GM18519 (cell line): ENCODE measurements around the gene PARVG.

Experiments used
- ATAC-seq: cut with Tn5 transposase; IDR thresholded peaks from one replicate; pipeline ENCODE4 v1.9.1; 2021; ENCODE audit warnings: mild to moderate bottlenecking, moderate library complexity; ENCODE audit not compliant: unreplicated experiment, low FRiP score

The PARVG gene

DNA sequence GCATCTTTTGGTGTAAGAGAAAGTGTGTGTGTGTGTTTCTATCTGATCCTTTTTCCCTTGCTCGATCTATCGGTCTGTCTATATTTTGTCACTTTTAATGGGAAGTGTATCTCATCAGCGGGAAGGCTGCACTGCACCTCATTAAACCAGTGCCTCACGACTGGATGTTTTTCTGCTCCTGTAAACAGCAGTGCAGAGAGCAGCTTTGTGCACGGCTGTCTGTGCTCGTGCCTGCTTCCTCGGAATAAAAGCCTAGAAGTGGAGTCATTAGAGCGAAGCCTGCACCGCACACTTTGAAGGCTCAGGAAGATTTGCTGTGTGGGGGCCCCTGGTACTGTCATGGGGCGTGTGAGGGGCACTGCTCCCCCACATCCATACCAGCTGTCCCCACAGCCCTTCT, 27.0 kb upstream of the PARVG start:
- no peak for ATAC-seq

DNA sequence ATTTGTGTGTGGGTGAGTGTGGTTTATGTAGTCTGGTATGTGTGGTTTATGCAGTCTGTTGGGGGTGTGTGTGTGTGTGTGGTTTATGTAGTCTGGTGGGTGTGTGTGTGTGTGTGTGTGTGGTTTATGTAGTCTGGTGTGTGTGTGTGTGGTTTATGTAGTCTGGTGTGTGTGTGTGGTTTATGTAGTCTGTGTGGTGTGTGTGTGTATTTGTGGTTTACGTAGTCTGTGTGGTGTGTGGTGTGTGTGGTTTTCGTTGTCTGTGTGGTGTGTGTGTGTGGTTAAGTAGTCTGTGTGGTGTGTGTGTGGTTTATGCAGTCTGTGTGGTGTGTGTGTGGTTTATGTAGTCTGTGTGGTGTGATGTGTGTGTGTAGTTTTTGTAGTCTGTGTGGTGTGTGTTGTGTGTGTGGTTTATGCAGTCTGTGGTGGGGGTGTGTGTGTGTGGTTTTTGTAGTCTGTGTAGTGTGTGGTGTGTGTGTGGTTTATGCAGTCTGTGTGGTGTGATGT, 26.2 kb upstream of the PARVG start:
- ATAC-seq: no peak

DNA sequence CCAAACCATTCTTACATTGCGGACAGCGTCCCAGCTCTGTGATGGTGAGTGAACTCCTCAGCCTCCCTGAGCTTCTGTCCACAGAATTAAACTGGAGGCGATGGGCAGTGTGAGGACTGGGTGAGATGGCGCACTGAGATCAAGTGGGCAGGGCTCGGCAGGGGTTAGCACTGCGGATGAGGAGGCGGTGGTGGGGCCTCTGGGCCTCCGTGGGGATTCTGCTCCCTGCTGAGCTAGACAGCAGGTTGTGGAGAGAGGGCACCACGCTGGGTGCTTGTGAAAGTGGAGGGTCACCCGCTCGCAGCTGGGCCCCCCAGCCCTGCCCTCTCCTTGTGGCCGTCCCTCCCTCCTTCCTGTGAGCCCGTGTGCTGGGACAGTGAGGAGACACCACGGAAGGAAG, 25.6 kb upstream of the PARVG start:
- ATAC-seq: no peak

DNA sequence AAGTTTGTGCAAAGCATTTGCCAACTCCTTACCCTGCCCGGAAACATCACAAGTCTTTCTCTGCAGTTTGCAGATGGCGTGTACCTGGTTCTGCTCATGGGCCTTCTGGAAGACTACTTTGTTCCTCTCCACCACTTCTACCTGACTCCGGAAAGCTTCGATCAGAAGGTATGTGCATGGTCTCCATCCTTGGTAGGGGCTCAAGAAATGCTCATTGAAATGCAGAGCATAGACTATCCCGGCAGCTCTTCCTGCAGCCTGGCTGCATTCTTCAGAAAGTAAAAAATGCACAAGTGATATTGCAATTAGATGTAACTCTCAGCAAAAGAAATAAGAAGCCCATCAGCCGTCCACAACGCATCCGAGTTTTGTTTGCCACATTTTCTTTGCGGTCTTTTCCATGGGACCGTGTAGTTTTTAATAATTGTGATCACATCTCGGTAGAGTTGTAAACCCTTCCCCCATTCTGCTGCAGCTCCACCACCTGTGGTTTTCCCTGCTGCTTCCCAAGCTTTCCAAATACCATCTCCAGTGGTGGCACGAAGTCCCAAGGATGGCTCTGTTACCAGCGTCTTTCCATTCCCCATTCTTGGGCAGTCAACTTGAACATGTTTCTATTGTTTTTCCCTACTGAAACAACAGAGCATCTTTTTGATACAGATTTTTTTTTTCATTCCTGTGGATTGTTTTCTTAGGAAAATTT, 22.7 kb upstream of the PARVG start:
- no peak for ATAC-seq

DNA sequence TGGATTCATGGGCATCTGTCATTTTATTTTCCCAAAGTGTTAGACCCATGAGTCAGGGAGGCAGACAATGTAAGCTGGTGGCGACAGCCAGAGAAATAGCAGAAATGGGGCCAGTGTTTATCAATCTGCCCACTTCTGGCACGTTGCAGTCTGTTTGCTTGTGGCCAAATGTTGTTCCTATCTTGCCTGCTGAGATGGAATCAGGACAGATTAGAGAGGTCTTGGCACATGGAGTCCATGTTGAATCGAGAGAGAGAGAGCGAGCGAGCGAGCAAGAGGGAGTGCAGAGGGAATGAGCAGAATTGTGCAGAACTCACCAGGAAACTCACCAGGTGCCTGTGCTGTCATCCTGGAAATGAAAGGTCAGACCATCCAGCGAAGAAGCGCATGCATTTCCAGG, 21.9 kb upstream of the PARVG start:
- no peak for ATAC-seq

DNA sequence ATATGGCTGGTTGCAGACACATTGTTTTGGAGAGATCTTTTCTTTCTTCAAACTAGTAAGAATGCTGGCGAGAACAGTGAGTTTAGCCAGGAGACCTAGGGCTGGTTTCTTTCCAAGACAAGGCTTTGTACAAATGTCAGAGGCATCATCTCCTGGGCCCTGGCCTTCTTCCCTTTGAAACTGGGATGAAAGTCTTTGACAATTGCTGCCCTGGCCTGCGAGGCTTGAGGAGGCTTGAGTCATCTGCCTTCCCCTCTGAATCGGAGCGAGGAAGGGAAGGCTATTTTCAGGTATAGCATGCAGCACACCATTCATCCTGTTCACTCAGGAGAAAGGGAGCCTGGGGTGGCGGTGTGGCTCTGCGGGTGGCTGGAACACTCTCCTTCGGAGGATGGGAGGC, 21.5 kb upstream of the PARVG start:
- no peak for ATAC-seq

DNA sequence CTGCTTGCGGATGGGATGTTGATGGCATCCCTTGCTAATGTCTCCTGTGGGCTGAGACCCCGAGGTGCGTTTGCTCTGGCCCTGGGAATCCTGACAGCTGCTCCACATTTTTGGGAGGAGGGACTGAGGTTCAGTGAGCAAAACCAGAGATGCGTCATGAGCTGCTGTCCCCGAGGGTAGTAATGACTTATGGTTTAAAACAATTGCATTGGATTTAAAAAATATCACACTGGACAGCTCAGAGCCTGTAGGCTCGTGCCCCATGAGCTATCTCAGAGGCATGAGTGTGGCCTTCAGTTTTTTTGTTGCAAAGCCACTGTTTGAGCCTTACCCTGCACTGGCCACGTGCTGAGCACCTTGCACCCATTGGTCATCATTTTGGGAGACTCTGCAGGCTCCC, 20.9 kb upstream of the PARVG start:
- no peak for ATAC-seq

DNA sequence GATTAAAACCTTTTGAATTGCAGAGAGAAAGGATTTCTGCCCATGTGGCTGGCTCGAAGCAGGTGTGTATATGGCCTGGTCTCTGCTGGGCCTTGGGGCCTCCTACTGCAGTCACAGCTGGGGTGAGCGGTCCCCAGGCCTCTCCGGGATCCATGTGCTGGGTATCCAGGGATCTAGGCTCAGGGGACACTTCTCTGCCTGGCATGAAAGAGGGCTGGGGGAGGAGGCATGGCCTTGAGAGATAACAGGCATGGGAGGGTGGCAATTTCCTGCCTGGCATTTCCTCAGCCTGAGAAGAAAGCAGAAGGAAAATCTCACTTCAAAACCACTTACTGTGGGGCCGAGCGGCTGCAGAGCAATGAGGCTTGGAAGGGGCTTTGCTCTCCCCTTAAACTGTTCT, 20.3 kb upstream of the PARVG start:
- ATAC-seq: no peak

DNA sequence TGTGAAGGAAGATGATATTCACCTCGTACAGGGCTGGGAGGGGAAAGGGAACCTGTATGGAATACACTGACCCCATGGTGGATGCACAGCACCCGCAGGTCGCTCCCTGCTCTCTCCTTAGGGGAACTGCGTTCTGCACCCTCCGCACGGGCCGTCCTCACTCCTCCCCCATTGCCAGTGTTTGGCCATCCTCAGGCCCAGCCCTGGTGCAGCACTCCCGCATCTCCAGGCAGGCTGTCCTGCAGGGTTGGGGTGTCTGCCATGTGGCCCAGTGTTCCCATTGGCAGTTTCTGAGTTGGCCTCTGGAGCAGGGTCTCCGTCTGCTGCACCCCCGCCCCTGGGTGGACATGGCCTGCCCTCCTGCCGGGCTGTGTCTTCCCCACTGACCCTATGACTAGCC, 19.1 kb upstream of the PARVG start:
- no peak for ATAC-seq

DNA sequence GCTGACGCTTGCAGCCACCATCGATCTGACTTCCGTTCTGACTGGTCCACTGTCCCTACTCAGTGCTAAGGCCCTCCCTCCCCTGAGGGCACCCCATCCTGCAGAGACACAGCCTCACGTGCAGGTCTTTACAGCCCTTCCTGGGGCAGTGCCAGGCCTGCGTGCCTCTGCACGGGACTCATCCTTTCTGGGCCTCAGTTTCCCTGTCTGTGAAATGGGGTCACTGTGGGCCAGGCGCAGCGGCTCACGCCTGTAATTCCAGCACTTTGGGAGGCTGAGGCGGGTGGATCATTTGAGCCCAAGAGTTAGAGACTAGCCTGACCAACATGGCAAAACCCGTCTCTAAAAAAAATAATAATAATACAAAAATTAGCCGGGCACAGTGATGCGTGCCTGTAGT, 17.8 kb upstream of the PARVG start:
- no peak for ATAC-seq

DNA sequence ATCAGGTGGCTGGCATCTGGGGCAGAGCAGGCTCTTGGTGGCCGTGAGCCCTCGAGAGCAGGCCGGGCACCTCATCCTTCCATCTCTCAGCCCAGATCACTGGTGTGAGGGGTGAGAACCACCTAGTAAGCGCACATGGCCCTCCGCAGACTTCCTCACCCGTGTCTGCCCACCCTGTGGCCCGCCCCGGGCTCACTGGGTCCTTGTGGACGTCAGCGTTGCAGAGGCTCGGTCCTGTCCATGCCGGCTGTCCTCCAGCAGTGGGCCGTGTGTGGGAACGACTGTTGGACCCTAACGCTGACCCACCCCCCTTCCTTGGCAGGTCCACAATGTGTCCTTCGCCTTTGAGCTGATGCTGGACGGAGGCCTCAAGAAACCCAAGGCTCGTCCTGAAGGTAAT, 17.2 kb upstream of the PARVG start:
- ATAC-seq: no peak

DNA sequence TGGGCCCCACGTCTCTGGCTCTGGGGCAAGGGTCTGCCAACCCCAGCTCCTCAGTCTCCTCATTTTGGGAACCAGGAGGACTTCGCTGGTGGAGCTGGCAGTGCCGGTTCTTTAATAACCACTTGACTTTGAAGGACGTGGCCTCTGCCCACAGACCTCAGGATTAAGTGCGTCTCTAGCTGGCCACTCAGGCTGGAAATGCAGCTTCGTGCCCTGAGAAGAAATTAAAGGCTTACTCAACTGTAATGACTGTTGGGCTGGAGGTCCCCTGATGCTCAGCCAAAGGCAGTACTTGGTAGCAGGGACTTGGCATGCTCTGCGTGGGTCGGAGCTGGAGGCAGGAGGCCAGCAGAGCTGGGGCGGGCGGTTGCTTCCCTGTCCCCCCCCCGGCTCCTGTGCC, 16.7 kb upstream of the PARVG start:
- no peak for ATAC-seq

DNA sequence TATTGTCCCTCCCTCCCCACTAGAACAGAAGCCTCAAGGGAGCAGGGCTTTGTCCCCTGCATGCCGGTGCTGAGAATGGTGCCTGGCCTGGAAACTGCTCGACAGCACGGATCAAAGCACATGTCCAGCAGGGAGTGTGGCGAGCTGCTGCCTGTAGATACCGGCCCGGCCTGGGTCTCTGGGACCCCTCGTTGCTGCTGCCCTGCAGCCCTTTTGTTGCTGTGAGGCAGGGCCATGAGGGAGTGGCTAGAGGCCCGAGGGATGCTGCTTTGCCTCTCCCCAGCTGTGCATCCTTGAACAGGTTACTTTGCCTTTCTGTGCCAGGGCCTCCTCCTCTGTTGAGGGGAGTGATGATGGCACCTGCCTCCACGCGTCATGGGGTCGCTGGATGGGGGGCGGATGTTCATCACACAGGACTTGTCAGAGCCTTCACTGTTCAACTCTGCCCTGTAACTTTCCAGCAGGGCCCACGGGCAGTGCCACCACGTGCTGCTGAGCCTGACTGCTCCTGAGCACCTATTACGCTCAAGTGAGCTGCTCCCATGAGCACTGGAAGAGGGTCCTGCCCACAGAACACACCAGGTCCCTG, 15.3 kb upstream of the PARVG start:
- ATAC-seq: no peak

DNA sequence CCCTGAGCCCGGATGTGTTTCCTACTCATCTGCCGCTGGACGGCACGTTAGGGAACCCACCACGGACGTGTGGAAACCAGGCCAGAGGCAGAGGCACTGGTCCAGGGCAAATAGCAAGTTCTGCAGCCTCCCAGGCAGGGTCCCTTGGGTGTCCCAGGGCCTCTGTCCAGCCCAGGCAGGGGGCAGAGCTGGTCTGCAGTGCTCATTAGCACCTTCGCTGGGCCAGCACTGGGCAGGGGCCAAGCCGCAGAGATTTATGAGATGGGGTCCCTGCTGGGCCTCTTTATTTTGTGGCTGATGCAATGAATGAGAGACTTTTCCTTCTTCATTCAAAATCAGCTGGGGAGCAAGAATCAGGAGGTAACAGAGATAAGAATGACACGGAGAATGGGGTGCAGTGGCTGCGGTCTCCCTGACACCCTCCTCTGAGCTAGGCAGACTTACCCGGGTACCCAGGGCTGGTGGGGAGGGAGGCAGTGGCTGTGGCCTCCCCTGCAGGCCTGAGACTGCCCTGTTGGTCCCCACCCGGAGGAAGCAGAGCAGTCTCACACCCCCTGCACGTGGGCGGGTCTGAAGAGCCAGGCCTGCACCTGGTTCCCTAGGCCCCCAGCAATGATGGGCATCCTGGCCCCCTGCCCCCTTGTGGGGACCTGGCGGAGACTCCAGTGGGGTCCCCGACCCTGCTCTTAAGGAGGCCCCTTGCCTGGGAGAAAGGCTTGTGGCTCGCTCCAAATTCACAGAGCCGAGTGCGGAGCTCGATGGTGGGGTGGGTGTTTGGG, 14.0 kb upstream of the PARVG start:
- ATAC-seq: no peak

DNA sequence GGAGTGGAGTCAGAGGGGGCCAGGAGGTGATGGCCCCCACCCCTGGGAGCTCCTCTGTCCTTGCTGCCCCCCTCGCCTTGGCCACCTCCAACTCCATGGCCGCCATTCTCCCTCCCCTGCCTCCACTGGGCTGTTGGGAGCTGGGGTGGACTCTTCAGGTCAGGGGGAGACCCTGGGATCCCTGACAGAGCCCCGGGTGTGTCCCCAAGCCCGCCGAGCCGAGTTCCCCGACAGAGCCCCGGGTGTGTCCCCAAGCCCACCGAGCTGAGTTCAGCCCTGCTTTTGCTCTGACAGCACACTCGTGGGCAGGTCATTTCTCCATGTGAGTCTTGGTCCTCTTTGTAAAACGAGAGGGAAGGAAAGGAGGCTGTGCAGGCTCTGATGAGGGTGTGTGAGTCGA, 13.2 kb upstream of the PARVG start:
- ATAC-seq: no peak

DNA sequence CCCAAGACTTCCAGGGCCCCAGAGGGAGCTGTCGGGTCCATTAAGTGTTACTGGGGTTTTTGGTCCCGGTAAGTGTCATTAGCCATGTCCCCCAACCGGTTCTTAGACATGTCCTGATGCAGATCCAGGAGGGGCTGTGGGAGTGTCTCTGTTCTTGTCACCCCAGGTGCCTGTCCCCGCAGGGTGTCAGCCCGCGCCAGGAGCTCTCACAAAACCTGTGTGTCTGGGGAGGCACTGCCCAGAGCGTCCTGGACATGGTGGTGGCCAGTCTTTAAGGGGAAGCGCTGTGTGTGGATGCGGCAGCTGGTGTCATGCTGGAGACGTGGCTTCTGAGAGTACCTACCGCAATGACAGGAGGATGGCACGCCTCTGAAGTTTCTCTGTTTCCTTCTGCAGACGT, 12.5 kb upstream of the PARVG start:
- ATAC-seq: no peak

DNA sequence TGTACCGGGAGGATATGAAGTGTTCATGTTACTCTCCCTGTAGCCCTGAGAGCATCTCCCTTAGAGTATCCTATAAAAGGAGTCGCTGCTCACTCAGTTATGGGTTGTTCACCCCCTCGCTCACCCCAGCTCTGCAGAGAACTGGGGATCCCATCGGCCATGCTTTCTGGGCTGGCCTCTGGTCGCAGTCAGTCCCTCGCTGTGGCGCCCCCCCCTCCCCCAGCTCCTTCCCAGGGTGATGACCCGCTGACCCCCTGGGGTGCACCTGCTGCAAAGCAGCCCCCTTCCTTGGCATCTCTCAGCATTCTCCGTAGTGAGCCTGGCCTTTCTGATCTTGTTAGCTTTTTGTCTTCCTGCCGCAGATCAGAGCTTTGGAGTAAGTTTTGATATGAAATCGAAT, 10.3 kb upstream of the PARVG start:
- no peak for ATAC-seq

DNA sequence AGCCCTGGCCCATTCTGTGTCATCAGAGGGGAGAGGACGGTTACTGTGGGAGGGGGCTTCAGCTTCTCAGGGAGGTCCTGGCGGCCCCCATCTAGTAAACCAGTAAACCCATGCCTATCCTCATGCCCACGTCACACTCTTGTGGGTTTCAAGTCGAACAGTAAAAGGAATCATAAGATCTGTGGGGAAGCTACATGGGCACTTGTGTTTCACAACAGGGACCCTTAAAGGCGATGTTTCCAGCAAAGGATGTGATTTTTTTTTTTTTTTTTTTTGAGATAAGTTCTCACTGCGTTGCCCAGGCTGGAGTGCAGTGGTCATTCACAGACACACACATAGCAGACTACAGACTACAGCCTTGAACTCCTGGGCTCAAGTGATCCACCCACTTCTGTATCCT, 9.2 kb upstream of the PARVG start:
- no peak for ATAC-seq

DNA sequence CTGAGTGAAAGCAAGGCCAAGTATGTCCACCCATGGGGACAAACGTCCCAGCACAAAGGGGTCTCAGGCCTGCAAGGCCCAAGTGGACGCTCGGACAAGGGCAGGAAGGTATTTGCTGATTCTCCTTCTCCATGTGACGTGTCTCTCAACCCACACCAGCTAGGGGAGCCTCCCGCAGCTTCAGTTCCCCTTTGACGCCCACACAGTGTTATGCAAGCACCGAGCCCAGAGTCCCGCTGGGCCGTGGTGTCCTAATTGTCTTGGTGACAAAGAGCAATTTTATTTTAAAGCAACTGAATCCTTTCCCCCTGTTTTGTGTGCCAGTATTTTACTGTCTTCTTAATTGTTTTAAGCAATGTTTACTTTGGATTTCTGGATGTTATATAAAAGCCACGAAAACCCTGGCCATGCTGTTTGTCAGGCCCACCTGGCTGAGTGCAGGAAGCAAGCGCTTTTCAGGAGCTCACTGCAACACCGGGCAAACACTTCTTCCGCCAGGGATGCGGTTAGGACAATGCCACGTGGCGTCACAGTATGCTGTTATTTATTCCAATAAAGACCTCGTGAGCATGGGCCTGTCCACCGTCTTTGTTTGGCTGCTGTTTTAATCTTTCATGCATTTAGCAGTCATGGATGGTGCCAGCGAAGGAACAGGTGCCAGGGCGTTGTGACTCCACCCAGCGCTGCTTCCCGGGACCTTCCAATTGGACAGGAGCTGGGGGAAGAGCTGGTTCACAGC, 8.2 kb upstream of the PARVG start:
- peak; percentile 49 for ATAC-seq

DNA sequence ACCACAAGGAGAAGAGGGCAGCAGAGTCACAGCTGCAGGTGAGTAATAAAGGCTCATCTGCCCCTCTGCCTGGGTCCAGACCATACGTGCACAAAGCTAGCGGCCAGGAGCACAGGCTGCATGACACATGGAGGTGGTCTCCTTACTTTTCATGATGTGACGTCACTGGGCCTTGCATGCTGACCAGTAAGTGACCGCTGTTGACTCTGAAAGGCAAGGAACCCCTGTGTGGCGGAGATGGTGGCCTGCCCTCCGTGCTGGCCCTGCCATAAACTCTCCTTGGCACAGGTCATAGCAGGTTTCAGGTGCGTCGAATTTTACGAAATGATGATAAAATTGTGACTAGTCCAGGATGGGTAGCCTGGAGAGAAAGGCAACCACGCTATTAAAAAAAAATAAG, 7.6 kb upstream of the PARVG start:
- no peak for ATAC-seq

DNA sequence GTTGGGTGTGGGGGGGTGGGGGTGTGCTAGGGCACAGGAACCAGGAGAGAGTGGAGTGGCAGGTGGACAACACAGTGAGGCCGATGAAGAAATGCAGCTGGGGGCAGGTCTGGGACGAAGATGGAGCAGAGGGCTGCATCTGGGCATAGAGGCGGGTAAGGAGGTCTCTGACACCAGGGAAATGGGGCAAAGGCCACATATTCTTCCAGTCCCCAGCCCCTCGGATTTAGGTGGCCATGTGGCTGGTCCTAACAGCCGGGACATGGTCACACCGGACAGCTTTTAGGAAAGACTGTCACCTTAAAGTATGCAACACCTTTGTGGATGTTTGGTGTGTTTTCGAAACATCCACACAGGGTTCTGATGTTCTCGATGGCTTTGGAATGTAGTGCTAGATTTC, 5.0 kb upstream of the PARVG start:
- no peak for ATAC-seq
